ENCODE results near the gene DERL2.
"Not testable (repeated sequence)": the region's sequence is repeated elsewhere in the genome, so short reads cannot be mapped to it uniquely, and the experiment has no call there.

Gene DERL2

GRCh38 chr17:5437721-5438317 is 48.2 kb downstream of the DERL2 start:
- no peak for DNase-seq (ENCODE audit: low spot score)

GRCh38 chr17:5435781-5436315 is 50.1 kb downstream of the DERL2 start:
- DNase-seq (ENCODE audit: low spot score) = peak; percentile 26

DNA sequence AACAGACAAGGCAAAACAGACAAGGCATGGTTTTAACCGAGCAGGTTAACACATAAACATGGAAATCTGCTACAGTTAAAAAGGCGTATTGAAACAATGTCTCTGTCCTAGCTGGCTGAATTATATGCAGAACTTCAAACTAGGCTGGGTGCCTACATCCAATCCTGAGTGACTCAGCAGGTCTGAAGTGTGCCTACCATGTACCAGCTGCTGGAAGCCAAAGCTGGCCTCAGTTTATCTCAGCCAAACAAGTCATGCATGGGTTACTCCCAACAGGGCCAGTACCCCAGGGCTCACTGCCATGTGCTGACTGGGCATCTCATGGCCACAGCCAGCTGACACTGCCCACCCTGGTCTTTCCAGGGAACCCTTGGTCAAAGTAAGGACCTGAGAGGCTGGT is 51.0 kb downstream of the DERL2 start:
- peak; percentile 81 for DNase-seq (ENCODE audit: low spot score)

DNA sequence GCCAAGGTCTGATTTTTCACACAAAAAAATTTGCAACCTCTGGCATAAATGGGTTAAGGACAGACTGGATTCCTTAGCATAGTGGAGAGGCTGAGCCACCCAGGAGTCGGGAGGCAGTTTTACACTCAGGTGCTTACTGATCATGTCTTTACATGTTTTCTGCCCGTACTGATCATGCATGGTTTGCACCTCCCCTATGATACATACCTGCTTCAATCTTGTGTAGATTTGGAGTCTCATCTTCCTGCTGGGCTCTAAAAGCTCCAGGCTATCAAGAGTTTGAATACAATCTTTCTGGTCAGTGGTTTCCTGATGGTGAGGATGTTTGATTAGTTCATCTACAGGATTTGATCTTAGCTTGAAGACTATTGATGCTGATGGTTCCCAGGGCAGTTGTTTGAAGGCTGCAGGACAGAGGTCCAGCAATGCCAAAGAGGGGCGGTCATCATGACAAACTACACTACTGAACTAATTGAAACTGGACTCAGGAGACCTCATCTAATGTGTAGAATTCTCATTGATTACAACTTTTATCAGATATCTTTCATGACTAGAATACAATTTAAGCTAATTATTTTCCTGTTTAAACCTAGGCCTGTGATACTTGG is 53.9 kb downstream of the DERL2 start:
- DNase-seq (ENCODE audit: low spot score) = no peak

- not testable (repeated sequence) for DNase-seq (ENCODE audit: low spot score)
Measured at GRCh38 chr17:5431234-5431633, 54.7 kb downstream of the DERL2 start.

- DNase-seq (ENCODE audit: low spot score) = no peak
Measured at GRCh38 chr17:5430413-5430999, 55.5 kb downstream of the DERL2 start.

DNA sequence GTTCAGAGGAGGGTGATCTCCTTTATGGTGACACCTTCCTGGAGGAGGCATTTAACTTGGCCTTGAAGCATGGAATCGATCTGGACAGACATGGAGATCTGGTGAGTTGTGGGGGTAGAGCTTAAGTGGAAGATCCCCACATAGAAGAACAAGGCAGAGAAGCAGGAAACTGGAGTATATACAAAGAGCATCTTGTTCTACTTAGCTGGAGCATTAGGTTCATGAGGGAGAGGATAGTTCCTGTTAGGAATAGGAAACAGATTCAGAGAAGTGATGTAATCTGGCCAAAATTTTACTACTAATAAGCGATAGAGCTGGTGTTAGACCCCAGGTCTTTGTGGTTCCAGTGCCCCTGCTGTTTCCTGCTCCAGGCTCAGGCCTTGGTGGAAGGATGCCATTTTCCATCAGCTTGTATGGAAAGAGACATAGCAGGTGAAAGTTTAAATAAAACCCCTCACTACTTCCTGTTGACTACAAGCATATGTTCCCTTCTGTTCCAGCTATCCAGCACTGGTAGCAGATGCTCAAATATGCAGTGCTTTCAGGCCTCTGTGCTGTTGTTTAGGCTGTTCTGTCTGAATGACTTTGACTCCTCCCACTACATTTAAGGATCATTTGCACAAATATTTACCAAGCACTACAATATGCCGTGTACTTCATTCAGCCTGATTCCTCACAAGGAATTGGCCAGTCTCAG is 56.6 kb downstream of the DERL2 start:
- no peak for DNase-seq (ENCODE audit: low spot score)

DNA sequence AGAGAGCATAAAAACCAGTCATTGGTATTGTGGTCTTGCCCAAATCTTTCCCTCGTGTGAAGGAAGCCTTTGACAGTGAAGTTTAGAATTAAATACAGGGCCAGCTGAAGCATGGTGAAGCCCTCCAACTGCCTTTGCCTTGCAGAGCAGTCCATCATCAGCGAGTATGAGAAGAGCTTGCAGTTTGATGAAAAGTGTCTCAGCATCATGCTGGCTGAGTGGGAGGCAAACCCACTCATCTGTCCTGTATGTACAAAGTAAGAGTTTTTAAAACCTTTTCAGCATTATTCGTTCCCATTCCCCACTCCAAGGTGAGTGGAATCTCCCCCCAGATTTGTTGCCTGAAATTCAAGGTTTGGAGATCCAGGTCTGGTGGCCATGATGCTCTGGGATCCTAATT is 60.2 kb downstream of the DERL2 start:
- no peak for DNase-seq (ENCODE audit: low spot score)

DNA sequence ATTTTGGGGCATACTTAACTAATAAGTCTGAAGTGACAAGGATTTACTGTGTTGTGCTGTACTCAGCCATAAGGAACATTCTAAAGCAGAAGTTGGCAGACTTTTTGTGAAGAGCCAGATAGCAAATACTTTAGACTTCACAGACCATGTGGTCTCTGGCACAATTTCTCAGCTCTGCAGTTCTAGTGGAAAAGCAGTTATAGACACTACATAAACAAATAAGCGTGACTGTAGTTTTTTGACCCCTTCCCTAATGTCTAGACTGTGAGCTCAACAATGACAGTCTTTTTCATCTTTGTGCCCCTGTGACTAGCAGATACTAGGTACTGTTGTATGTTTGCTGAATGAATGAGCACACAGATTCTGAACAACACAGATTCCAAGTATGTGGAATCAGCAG is 61.1 kb downstream of the DERL2 start:
- no peak for DNase-seq (ENCODE audit: low spot score)

GRCh38 chr17:5422505-5422904 is 63.5 kb downstream of the DERL2 start:
- DNase-seq (ENCODE audit: low spot score) = peak; percentile 32
